Pericardium fibroblast (primary cell): Measurements from ENCODE around the gene TSPO. TPM values are rescaled to one million over a fixed set of nuclear protein-coding genes. Genes with fewer than 3 reads are reported as not detected.

Source experiments
- total RNA-seq: library from RNA; depleted of rRNA; stranded (reverse); fragments of >200 nt; gene quantifications from 2 replicates; pipeline ENCODE4 v1.2.3, GENCODE V29; 2015

Gene TSPO
- total RNA-seq, result 516 and 709 TPM in 2 replicates

DNA sequence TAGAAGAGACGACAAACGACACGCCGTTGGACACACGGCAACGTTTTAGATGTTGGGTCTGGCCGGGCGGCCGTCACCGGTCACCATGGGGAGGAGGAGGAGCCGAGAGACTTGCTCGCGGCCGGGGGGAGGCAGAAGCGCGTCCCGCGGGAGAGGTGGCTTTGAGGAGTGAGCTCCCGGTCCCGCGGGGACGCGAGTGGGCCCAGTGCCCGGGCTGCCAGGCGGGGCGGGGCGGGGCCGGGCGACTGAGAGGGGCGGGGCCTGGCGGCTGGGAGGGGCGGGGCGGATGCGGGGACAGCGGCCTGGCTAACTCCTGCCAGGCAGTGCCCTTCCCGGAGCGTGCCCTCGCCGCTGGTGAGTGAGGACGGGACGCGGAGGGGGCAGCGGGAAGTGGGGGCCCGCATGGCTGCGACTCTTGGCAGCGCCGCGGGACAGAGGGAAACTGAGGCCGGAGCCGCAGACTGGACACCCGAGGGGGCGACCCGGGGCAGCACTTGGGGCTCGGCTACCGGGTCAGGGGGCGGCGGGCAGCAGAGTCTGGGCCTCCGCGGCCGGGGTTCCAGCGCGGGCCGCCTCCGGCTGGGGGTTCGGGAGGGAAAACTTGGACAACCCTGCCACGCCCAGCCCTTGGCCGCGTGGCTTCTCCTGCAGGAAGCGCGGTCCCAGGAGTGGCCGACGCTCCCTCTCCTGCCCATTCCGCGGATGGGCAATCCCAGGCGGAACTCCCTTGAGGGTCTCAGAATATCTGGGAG, at the start of gene TSPO:
Gene TSPO, plus strand, starts transcription at position 309 of the 752 bp plus-strand sequence. CDS start 7,680 bp downstream, outside the sequence.

DNA sequence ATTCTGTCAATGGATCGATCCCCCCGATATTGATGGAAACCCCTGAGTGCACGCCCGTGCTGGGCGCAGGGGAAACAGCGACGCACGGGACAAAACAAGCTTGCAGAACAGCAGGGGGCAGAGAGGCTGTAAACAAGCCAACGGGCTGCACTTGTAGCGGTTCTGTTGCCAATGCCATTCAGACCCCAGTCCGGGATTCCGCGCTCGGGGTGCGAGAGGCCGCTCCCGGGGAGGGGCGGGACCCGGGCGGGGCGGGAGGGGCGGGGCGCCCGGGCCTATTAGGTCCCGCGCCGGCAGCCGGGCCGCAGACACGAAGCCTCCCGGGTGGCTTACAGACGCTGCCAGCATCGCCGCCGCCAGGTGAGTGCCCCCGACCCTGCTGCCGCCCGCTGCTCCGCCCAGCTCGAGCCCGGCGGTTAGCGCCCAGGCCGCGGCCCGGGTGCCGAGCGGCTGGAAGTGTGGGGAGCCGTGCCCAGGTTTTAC, 40.9 kb upstream of the TSPO start, which contains the start of gene BIK:
Gene BIK, plus strand, starts transcription at position 307 of the 483 bp plus-strand sequence. CDS start 13,273 bp downstream, outside the sequence.

DNA sequence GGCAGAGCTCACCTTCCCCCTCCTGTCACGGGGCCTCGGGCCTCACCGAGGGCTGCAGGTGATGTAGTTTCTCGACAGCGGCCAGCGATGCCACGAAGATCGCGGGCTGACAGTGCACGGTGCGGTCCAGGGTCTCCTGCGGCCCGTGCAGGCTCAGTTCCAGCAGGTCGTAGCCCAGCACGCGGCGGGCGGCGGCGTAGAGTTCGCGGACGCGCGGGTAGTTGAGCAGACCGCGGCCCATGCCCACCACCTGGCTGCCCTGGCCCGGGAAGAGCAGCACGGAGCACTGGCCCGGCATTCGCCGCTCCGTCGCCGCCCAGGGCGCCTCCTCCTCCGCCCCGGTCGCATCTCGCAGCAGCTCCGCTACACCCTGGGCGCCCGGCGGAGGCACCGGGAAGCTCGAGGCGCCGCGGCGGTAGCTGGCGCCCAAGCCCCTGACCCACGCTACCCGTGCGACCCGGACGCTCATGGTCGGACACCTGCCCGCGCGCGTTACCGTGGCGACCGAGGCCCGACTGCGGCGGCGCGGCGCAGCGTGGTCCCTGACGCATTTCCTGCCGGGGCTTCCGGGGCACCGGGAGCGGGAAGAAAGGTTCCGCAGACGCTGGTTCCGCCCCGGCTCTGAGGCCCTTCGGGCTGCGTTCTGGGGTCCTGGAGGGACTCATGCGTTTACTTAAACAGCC, 8.3 kb upstream of the TSPO start, which contains the start of gene MCAT:
Gene MCAT, minus strand, starts transcription at position 519 of the 683 bp plus-strand sequence. Its CDS starts 50 bp downstream, at position 469.

DNA sequence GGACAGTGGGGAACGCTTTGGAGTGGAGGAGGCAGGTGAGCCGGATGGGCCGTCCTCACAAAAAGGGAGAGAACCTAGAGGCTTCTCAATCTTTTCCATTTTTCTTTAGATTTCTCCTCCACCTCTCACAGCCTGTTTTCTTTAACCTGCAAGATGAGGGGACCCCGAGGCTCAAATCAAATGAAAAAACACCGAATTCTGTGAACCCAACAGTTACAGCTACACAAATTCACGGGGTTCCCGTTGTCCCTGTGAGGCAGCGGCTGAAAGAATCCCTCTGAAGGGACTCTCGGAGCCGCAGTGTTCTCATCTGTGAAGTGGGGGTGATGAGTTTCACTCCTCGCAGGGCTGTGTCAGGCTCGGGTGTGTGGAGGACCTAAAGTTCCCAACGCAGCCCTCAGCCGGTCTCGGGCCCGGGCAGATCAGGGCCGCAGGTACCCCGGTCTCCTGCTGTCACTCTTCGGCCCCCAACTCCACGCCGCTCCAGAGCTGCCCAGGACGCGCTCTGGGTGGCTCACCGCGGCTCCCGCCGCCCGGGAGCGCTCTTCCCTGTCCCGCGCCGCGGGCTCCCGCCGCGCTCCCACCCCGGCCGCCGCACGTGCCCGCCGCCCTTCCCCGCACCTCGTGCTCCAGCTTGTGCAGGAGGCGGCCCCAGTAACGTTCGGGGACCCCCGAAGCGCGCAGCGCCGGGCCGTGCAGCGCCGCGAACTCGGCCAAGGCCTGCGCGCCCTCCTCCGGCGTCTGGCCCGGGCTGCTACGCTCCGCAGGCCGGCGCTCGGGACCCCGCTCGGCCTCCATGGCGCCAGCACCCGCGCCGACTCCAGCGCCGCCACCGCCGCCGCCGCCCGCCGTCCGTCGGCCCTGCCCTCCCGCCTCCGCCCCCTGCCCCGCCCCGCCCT, 35.2 kb downstream of the TSPO start, which contains the start of gene TTLL12:
Gene TTLL12, minus strand, starts transcription at position 863 of the 899 bp plus-strand sequence. Its CDS starts 65 bp downstream, at position 798.

Other genes with a start within 250 kb of the TSPO start
- 24.9 and 29.5 TPM in 2 replicates for gene PACSIN2, start 136.4 kb upstream of the TSPO start, total RNA-seq
- gene TTLL1, start 62.2 kb upstream of the TSPO start, total RNA-seq, result 9.8 and 15.8 TPM in 2 replicates
- not detected in 2 replicates for gene BIK, start 40.8 kb upstream of the TSPO start, total RNA-seq
- 15.4 and 19.2 TPM in 2 replicates for gene MCAT, start 8.2 kb upstream of the TSPO start, total RNA-seq
- 35.6 and 39.8 TPM in 2 replicates for gene TTLL12, start 35.6 kb downstream of the TSPO start, total RNA-seq
- 0.09 and 0.23 TPM in 2 replicates for gene SCUBE1, start 191.8 kb downstream of the TSPO start, total RNA-seq